HG02852 (cell line): ENCODE data around the gene PRM3.

Experiments used
- ATAC-seq: cut with Tn5 transposase; IDR thresholded peaks from one replicate; pipeline ENCODE4 v1.9.1; 2021; ENCODE audit warnings: mild to moderate bottlenecking, moderate library complexity; ENCODE audit not compliant: unreplicated experiment

Gene PRM3

DNA sequence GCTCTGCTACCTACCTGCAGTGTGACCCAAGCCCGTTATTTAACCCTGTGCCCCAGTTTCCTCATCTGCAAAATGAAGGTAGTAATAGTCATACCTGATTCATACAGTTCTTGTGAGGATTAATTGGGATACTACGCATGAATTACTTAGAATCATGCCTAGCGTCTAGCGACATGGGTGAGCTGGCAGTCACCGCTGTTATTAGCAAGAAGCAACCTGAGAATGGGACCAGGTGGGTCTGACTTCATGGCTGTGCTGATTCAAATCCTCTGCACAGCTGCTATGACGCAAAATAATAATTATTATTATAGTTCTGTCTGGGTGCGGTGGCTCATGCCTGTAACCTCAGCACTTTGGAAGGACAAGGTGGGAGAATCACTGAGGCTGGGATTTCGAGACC lies 25.3 kb downstream of the PRM3 start:
- no peak for ATAC-seq

DNA sequence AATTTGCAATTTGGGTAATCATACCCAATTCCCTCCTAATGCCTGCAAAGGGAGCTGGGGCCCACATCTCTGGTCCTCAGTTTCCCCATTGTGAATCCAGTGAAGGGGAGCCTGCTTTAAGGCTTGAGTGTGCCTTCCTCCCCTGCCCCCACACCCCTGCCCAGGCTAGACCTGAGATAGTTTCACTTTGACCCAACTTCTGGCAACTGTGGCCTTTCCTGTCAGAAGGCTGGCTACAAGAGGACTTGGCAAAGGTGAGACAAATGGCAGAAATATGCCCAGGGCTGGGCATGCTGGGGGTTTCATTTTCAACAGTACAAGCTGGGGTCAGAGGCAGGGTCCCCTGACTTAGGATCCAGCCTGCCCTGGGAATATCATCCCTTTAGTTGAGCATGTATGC lies 27.4 kb downstream of the PRM3 start:
- ATAC-seq, result no peak

DNA sequence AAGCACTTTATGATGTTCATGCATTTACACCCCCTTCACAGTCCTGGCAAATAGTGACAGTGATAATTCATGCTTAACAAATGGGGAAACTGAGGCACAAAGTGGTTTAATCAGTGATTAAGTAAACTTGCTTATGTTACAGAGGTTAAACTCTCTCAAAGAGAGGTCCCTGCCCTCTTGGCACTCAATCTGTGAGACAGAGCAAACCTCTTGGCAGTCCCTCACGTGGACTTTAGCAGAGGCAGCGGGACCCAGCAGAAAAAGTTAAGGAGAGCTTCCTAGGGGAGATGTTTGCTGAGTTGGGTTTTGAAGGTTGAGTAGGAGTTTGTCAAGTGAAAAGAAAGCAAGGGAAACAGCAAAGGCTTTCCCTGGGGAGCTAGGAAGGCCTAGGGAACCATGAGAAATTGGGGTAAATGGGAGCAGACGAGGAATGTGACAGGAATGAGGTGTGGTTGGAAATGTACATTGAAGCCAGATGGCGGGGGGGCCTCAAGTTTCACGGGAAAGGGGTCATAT lies 28.1 kb downstream of the PRM3 start:
- no peak for ATAC-seq

DNA sequence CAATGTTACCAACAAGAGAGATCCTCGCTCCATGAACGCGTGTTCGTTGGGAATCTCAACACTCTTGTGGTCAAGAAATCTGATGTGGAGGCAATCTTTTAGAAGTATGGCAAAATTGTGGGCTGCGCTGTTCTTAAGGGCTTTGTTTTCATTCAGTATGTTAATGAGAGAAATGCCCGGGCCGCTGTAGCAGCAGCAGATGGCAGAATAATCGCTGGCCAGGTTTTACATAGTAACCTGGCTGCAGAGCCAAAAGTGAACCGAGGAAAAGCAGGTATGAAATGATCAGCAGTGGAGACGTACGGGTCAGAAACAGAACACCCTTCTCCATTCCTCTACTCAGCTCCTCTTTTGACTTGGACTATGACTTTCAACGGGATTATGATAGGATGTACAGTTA lies 30.8 kb downstream of the PRM3 start:
- no peak for ATAC-seq

DNA sequence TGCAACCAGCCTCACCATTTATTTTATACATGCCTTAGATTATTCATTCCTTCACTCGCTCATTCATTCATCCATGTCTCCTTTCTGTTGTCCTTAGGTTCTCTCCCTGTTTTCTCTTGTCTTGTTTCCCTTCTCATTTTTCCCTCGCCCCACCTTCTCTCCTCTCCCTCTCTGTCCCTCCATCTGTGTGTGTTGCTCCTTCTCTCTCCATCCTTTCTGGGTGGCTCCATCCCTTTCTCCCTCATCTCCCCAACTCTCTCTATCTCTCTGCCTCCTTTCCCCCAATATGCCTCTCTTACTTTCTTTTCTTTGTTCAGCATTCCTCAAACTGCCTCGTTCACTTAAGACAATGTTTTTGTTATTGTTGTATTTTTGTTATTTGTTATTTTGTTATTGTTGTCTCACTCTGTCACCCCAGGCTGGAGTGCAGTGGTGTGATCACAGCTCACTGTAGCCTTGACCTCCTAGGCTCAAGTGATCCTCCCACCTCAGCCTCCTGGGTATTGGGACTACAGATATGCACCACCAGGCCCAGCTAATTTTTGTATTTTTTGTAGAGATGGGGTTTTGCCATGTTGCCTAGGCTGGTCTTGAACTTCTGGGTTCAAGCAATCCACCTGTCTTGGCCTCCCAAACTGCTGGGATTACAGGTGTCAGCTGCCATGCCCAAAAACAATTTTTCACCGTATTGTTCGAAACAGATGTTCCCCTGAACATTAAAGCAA lies 31.8 kb downstream of the PRM3 start:
- ATAC-seq, result no peak

DNA sequence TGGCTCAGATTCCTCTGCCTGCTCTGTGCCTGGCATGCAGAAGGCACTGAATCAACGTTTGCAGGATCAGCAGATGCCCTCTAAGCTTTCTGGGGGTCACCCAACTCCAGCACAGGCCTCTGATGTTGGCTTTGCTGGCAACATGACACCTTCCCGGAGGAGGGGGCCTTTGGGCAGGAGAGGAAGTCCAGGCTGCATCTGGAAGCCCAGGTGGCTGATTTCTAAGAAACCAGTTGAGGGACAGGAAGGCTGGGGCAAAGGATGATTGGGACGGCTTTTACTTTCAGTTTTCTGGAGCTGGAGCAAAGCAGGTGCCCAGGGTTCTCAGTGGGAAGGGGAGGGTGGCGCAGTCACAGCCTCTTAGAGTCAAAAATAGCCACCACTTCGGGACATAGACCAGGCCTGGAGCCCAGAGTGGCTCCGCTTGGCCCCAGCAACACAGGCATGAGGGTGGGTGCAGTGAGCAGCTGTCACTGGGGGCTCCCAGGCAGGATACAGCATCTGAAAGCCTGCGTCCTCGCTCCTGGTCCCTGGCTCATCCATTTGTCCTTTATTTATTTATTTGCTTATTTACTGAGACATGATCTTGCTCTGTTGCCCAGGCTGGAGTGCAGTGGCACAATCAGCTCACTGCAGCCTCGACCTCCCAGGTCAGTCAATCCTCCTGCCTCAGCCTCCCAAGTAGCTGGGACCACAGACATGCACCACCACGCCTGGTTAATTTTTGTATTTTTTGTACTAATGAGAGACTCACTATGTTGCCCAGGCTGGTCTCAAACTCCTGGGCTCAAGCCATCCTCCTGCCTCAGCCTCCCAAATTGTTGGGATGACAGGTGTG lies 32.6 kb downstream of the PRM3 start:
- no peak for ATAC-seq

DNA sequence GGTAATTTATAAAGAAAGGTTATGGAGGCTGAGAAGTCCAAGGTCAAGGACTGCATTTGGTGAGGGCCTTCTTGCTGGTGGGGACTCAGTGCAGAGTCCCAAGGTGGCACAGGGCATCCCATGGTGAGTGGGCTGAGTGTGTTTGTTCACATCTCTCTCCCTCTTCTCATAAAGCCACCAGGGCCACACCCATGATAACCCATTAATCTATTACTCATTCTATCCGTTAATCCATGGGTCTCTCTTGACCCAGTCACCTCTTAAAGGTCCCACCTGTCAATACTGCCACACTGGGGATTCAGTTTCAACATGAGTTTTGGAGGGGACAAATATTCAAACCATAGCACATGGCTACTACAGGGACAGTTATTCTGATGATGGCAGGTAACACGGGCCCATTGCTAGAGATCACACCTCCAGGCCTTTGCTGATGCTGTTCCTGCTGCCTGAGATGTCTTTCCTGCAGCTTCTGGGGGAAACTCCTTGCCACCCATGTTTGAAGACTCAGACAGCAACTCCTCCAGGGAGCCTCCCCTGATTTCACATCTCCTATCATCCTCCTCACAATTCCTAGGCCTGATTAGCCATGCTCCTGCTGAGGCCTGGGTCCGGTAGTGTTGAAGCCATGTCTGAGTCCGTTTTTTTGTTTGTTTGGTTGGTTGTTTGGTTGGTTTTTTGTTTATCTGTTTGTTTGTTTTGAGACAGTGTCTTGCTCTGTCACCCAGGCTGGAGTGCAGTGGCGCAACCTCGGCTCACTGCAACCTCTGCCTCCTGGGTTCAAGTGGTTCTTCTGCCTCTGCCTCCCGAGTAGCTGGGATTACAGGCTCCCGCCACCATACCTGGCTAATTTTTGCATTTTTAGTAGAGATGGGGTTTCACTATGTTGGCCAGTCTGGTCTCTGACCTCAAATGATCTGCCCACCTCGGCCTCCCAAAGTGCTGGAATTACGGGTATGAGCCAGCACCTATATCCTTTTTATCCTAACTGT lies 33.5 kb downstream of the PRM3 start:
- ATAC-seq, result no peak

DNA sequence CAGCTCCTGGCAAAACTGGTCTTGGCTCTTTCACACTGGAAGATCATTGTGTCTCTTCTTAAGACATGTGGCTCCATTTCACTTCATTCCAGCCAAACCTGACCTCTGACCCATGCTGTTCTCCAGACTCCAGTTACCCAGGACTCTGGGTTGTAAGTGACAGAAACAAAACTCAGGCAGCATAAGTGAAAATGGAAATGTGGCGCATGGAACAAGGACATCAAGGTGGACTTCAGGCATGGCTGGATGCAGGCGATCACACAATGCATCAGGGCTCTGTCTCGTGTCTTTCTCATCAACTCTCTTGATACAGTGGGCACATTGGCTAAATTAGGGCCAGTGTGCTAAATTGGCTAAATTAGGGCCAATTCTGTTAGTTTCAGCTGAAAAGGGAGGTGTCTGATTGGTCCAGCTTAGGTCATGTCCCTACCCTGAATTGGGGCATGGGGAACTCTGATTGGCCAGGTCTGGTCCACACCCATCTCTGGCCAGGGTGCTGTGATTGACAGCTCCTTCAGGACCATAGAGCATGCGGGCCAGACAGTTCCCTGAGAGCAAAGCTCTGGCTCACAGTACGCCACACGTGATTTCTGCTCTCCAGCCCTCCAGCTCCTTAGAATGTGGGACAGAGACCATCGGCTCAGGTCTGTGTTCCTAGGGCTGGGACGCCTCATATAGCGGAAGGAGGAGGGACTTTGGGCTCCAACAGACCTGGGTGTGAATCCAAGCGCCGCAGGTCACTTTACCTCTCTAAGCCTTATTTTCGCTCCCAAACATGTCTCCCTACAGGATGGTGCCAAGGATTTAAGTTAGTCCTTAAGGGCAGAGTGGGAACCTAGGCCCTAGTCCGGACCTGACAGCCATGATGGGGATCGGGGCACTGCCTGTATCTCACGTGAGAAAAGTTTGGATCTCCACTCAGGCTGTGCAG lies 34.9 kb downstream of the PRM3 start:
- ATAC-seq, result no peak

DNA sequence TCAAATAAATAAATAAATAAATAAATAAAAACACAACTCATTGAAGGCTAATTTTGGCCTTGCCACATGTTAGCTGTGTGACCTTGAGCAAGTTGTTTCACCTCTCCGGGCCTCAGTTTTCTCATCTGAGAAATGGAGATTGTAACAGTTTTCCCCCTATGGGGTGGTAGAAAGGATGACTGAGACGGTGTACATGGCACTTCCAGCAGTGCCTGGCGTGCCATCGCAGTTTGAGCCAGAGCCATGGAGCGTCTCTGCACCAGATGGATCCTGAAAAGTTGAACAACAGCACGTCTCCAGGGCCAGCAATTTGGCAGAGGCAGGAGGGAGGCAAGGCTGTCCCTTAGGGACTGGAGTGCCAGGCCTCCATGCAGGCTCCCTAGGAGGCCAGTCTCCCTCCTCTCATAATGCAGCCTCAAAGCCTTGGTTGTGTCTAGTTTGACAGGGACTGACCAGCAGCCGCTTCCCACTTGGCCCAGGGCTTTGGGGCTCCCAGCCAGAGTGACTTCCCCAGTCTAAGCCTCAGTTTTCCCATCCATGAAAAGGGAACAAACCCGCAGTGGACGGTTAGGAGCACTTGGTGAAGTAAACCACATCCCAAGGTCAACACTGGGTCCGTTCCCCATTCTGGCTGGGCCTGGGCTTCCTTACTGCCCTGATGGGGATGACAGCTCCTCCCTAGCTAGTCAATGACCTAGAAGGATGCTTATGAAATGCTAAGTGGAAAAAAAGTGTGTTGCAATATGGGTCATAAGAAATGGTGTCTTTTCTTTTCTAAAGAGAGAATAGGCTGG lies 36.8 kb downstream of the PRM3 start:
- ATAC-seq, result no peak

DNA sequence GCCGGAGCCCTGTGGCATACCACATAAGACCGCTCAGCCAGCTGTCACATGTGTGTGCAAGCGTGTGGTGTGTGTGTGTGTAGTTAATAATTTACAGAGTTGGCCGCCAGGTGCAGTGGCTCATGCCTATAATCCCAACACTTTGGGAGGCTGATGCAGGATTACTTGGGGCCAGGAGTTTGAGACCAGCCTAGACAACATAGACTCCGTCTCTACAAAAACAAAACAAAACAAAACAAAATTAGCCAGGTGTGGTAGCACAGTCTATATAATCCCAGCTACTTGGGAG lies 37.8 kb downstream of the PRM3 start:
- ATAC-seq, result no peak

DNA sequence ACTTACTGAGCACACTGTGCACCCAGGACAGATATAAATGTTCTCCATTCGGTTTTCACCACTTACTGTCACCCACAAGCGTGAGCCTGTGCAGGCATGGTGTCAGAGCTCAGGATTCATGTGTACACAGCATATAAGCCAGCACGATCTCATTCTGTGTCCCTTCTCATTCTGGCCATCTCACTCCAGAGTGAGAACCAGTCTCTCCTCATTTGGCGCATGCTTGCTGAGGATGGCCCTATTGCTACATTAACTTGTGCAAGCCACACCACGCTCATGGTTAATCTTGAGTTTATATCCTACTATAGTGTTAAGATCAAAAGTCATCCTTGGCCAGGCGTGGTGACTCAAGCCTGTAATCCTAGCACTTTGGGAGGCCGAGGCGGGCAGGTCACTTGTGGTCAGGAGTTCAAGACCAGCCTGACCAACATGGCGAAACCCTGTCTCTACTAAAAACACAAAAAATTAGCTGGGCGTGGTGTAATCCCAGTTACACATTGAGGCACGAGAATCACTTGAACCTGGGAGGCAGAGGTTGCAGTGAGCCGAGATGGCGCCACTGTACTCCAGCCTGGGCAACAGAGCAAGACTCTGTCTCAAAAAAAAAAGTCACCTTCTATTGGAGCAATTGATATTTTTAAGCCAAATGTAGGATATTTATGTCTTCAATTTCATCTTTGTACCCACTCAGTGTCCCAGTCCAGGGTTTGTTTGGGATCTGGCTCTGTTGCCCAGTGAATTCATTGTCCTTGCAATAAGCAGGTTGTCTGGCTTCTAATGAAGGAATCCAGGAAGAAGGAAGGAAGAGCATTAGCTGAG lies 38.3 kb downstream of the PRM3 start:
- no peak for ATAC-seq

DNA sequence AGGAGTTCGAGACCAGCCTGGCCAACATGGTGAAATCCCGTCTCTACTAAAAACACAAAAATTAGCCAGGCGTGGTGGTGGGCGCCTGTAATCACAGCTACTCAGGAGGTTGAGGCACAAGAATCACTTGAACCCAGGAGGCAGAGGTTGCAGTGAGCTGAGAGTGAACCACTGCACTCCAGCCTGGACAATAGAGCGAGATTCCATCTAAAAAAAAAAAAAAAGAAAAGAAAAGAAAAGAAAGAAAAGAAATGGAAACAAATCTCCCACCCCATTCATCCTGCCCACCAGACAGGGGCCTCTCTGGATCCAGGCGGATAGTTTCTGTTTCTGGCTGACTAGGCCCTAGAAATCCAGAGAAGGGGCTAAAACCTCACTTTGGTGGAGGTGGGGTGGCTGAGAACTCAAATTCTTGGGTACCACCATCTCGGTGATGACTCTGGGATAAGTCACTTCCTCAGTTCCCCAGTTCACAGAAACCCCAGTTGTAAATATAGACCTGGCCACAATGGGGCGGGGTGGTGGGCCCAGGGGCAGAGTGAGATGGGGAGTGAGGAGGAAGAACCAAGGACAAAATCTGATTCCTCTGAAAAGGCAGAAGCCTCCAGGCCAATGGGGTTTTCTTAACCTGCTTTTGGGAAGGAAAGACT lies 39.6 kb downstream of the PRM3 start:
- no peak for ATAC-seq

DNA sequence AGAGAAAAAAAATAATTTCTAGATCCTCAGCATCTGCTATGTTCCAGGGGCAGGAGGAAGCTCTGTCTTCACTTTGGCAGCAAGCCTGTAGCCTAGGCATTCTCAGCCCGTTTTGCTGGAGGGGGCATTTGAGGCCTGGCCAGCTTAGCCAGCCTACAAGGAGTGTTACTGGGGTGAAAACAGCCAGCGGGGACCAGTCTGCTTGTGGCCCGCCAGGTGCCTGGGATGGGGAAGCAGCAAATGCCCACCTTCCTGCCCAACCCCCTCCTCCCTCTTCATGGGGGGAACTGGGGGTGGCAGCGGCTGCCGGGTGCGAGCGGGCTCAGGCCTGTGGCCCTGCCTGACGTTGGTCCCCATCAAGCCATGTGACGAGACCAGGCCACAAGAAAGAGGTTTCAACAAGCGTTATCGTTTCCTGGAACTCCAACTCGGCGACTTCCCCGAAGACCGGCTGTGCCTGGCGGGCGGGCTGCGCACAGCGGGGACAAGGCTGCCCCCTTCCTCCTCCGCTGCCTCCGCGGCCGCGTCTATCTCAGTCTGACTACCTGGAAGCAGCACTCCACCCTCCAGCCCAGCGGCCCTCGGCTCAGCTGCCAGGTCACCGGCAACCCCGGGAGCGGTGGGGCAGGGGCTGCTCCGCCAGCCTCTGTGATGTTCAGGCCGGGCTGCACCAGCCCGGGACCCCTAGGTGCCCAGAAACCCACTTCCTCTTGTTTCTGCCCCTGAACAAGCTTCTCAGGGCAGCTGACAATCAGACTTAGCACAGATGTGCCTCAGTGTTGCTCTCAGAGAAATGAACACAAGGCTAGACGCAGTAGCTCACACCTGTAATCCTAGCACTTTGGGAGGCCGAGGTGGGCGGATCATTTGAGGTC lies 40.3 kb downstream of the PRM3 start:
- peak; percentile 76 for ATAC-seq

DNA sequence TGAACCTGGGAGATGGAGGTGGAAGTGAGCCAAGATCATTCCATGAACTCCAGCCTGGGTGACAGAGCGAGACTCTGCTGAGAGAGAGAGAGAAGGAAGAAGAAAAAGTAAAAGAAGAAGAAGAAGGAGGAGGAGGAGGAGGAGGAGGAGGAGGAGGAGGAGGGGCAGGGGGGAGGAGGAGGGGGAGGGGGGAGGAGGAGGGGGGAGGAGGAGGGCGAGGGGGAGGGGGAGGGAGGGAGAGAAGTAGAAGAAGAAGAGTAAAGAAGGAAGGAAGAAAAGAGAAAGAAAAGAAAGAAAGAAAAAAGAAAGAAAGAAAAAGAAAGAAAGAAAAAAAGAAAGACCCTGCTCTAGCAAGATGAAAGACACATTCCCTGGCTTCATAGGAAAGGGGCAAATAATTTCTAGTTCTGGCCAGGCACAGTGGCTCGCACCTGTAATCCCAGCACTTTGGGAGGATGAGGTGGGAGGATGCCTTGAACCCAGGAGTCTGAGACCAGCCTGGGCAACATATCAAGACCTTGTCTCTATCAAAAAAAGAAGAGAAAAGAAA lies 41.1 kb downstream of the PRM3 start:
- no peak for ATAC-seq

DNA sequence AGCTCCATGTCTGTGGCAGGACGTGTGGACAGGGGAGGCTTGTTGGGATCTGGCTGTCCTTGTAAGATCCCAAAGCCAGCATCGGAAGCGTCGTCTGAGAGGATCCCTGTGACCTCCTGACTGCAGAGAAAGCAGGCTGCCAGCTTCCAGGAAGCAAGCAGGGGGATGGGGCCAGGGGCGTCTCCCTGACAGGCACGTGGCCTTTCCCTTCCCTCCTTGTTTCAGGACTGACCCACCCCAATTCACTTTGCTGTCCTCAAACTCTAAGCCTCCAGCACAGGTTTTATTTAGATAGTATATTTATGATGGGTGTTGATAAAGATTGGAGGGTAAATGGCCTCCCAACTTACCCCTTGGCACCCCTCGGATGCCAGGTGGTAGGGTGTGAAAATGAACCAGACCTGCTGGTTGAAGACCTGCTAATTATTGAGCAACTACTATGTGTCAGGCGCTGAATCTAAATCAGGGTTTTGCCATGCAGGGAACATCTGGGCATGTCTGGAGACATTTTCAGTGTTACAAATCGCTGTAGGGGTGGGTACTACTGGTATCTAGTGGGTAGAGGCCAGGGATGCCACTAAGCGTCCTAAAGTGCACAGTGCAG lies 42.0 kb downstream of the PRM3 start:
- ATAC-seq, result no peak

DNA sequence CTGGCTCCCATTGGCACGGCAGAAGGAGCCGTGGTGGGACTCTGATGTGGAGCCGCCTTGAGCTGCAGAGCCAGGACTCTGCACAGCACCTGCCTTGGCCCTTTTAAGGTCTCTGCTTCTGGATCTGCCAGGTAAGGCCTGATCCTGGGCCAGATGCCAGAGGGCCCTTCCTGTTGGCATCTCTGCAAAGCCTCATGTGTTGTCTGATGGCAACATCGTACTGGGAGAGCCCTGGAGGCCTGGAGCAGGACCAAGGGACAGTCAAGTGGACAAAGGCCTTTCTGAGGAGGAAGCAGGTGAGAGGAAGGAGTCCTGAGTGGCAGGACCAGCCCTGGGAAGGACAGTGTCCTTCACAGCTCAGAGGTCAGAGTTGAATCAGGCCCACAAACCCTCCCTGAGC lies 43.5 kb downstream of the PRM3 start:
- no peak for ATAC-seq
